ENCODE measurements around the gene FAM47E. TPM values are rescaled to one million over a fixed set of nuclear protein-coding genes. Genes with fewer than 3 reads are reported as not detected.

The FAM47E gene
- total RNA-seq, 1 experiment from 2014 or later = 2.0 TPM

DNA sequence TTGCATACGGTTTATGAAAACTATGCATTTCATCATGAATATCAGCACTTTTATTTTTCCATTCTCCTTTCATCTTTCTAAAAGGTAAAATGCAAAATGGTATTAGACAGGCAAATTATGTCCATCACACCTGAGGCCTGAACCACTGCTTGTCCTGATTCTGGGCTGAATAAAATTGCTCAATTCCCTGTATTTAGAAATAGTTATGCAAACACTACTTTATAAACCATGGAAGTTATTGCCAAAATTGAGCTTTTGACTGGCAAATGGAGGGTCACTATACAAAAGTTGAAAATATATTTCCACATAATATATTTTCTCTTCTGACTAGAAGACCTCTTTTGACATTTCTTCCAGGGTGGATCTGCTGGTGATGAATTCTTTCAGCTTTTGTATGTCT, 21.1 kb downstream of the FAM47E start:
- no CpG with 5 or more reads among the region's 1 CpG for WGBS (ENCODE audit: extremely low coverage, insufficient read length, low lambda C conversion rate)
- no peak overlapping the region for H3K9ac ChIP-seq (ENCODE audit: extremely low read depth, insufficient read length, low read length)
- H3K4me2 ChIP-seq (ENCODE audit: insufficient read depth, insufficient read length, low read length) = no peak overlapping the region
- H3K14ac ChIP-seq (ENCODE audit: insufficient read depth, low read length) = no peak overlapping the region
- H3K36me3 Mint-ChIP-seq (ENCODE audit: insufficient read depth in 1 of 3, low read depth in 3 of 3) = no peaks in the 10 kb centered on the region
- DNase-seq = no peak
- H3K27me3 ChIP-seq (ENCODE audit: insufficient read depth, low read length) = no peaks in the 10 kb centered on the region
- H4K5ac ChIP-seq (ENCODE audit: insufficient read length, low read depth, low read length) = no peak overlapping the region
- no peak overlapping the region for H3K27ac Mint-ChIP-seq
- H3K4me1 ChIP-seq (ENCODE audit: insufficient read depth, low read length) = no peaks in the 10 kb centered on the region
- H3K18ac ChIP-seq (ENCODE audit: insufficient read length, low read depth, low read length) = no peak overlapping the region
- no peaks in the 10 kb centered on the region for H4K20me1 ChIP-seq (ENCODE audit: control insufficient read depth, insufficient read depth, insufficient read length)
- no peak overlapping the region for H2AK5ac ChIP-seq (ENCODE audit: insufficient read length, low read length)
- H3K23me2 ChIP-seq (ENCODE audit: insufficient read length, low read depth, low read length, poor library complexity, severe bottlenecking) = no peaks in the 10 kb centered on the region
- no peaks in the 10 kb centered on the region; a peak in 1 of 5 replicates for H3K9me3 Mint-ChIP-seq
- no peak overlapping the region for H2BK12ac ChIP-seq (ENCODE audit: insufficient read length, low read depth, low read length)
- H2BK5ac ChIP-seq (ENCODE audit: insufficient read length, low read length) = no peak overlapping the region
- H3K27ac ChIP-seq (ENCODE audit: insufficient read length, low read depth, low read length) = no peak overlapping the region
- no peak overlapping the region for H2BK15ac ChIP-seq (ENCODE audit: low read depth, low read length)
- H4K91ac ChIP-seq (ENCODE audit: insufficient read length, low read depth, low read length) = no peak overlapping the region
- H3K4ac ChIP-seq (ENCODE audit: low read depth, low read length) = no peak overlapping the region
- no peaks in the 10 kb centered on the region for H3K27me3 Mint-ChIP-seq (ENCODE audit: low read depth)
- no peak overlapping the region for H2BK120ac ChIP-seq (ENCODE audit: low read depth, low read length, poor library complexity, severe bottlenecking)
- no peak overlapping the region for H2BK20ac ChIP-seq (ENCODE audit: low read depth, low read length, poor library complexity, severe bottlenecking)
- no peaks in the 10 kb centered on the region for H3K79me1 ChIP-seq (ENCODE audit: insufficient read depth, low read depth, low read length, poor library complexity, severe bottlenecking)
- H2AFZ ChIP-seq (ENCODE audit: low read length) = no peak overlapping the region
- no peaks in the 10 kb centered on the region for H3K9me3 ChIP-seq (ENCODE audit: control insufficient read depth, low read depth, low read length)
- H4K8ac ChIP-seq (replicated peaks; ENCODE audit: insufficient read length, low read depth, low read length) = no peak overlapping the region
- H3K79me2 ChIP-seq (ENCODE audit: insufficient read depth, low read length) = no peaks in the 10 kb centered on the region
- H3K4me1 Mint-ChIP-seq = no peaks in the 10 kb centered on the region
- H3K56ac ChIP-seq (ENCODE audit: insufficient read length, low read depth, low read length) = no peak overlapping the region
- H3T11ph ChIP-seq (ENCODE audit: low read length) = no peak overlapping the region
- TF ChIP-seq, protein P1, sequence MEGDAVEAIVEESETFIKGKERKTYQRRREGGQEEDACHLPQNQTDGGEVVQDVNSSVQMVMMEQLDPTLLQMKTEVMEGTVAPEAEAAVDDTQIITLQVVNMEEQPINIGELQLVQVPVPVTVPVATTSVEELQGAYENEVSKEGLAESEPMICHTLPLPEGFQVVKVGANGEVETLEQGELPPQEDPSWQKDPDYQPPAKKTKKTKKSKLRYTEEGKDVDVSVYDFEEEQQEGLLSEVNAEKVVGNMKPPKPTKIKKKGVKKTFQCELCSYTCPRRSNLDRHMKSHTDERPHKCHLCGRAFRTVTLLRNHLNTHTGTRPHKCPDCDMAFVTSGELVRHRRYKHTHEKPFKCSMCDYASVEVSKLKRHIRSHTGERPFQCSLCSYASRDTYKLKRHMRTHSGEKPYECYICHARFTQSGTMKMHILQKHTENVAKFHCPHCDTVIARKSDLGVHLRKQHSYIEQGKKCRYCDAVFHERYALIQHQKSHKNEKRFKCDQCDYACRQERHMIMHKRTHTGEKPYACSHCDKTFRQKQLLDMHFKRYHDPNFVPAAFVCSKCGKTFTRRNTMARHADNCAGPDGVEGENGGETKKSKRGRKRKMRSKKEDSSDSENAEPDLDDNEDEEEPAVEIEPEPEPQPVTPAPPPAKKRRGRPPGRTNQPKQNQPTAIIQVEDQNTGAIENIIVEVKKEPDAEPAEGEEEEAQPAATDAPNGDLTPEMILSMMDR (conservative IDR thresholded peaks at IDR 0.05) = no peak
- H3K4me3 Mint-ChIP-seq = no peak overlapping the region
- no peak overlapping the region for H3K23ac ChIP-seq (ENCODE audit: insufficient read length, low read depth, low read length)

All from H9 (cell line).